OCI-LY1 (cell line): ENCODE measurements around the gene NSL1.

Experiments
- H2AFZ ChIP-seq: fragments of 200-600 bp; sonication (generic), shearing (Covaris generic); 2 replicates; pipeline ENCODE4 v1.6.0; 2014; ENCODE audit warnings: antibody characterized with exemption, mild to moderate bottlenecking, low read length
- H3F3A ChIP-seq: fragments of 200-600 bp; sonication (generic), shearing (Covaris generic); 2 replicates; pipeline ENCODE4 v1.6.0; 2014; ENCODE audit warnings: mild to moderate bottlenecking, antibody characterized with exemption, low read length, moderate library complexity; ENCODE audit not compliant: insufficient read depth
- H3K27ac ChIP-seq: fragments of 200-600 bp; sonication (generic); 2 replicates; pipeline ENCODE4 v1.5.1; 2014; ENCODE audit warnings: low read length, mixed run types, mild to moderate bottlenecking, low read depth; ENCODE audit not compliant: poor library complexity, severe bottlenecking
- H3K27me3 ChIP-seq: fragments of 200-600 bp; sonication (generic); 2 replicates; pipeline ENCODE4 v1.6.0; 2014; ENCODE audit warnings: antibody characterized with exemption, mild to moderate bottlenecking, low read length, moderate library complexity; ENCODE audit not compliant: insufficient read depth
- H3K36me3 ChIP-seq: fragments of 200-600 bp; sonication (generic); 2 replicates; pipeline ENCODE4 v1.6.1; 2014; ENCODE audit warnings: mild to moderate bottlenecking, antibody characterized with exemption, low read length, moderate library complexity, mixed read lengths; ENCODE audit not compliant: insufficient read depth
- H3K4me1 ChIP-seq: fragments of 200-600 bp; sonication (generic); 2 replicates; pipeline ENCODE4 v1.5.1; 2014; ENCODE audit warnings: mild to moderate bottlenecking, low read length, moderate library complexity; ENCODE audit not compliant: insufficient read depth, severe bottlenecking
- H3K4me2 ChIP-seq: fragments of 200-600 bp; sonication (generic), shearing (Covaris generic); 2 replicates; pipeline ENCODE4 v1.6.1; 2014; ENCODE audit warnings: low read length
- H3K4me3 ChIP-seq: fragments of 200-600 bp; sonication (generic); 2 replicates; pipeline ENCODE4 v1.5.1; 2014; ENCODE audit warnings: low read length, low read depth, mild to moderate bottlenecking, mixed read lengths; ENCODE audit not compliant: poor library complexity, severe bottlenecking
- H3K79me2 ChIP-seq: fragments of 200-600 bp; shearing (Covaris generic); 2 replicates; pipeline ENCODE4 v1.6.1; 2016; ENCODE audit warnings: mixed run types, low read length, mixed read lengths; ENCODE audit not compliant: insufficient read depth
- H3K9ac ChIP-seq: fragments of 200-600 bp; sonication (generic), shearing (Covaris generic); 2 replicates; pipeline ENCODE4 v1.6.1; 2014; ENCODE audit warnings: mild to moderate bottlenecking, low read length, mixed read lengths
- H3K9me2 ChIP-seq: fragments of 200-600 bp; sonication (generic), shearing (Covaris generic); 2 replicates; pipeline ENCODE4 v1.6.1; 2014; ENCODE audit warnings: low read depth, mild to moderate bottlenecking, low read length, mixed read lengths
- H3K9me3 ChIP-seq: fragments of 200-600 bp; shearing (Covaris generic); 2 replicates; pipeline ENCODE4 v1.6.1; 2014; ENCODE audit warnings: low read length, mixed read lengths
- H4K20me1 ChIP-seq: fragments of 200-600 bp; sonication (generic), shearing (Covaris generic); 2 replicates; pipeline ENCODE4 v1.6.0; 2016; ENCODE audit warnings: mild to moderate bottlenecking, low read length; ENCODE audit not compliant: insufficient read depth
- EZH2 ChIP-seq: fragments of 200-600 bp; sonication (generic), shearing (Covaris generic); IDR thresholded peaks from 2 replicates; pipeline ENCODE4 v1.8.0; 2017; ENCODE audit warnings: borderline replicate concordance, mixed run types, mild to moderate bottlenecking, antibody characterized with exemption, low read length, moderate library complexity, mixed read lengths
- TF ChIP-seq, protein P1 (sequence below): fragments of 200-600 bp; sonication (generic), shearing (Covaris generic); IDR thresholded peaks from 2 replicates; pipeline ENCODE4 v1.5.1; 2017; ENCODE audit warnings: mild to moderate bottlenecking, antibody characterized with exemption, low read length, moderate library complexity, mixed read lengths

Gene NSL1

DNA sequence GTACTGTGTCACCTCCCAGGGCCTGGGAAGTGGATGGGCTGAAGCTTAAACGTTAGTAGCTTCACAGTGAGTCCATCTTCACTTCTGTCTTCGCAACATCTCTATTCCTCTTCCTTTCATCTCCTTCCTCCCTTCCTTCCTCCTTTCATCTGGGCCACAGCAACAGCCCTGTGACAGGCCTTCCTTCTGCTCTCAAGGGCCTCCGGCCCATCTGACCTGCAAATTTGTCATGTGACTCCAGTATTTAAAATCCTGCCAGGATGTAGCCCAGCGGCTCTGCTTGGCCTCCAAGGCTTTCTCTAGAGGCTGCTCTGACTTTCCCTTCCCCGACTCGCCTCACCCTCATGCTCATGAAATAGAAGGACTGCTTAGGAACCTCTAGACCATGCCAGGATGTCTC, 81.0 kb downstream of the NSL1 start:
- no peaks in the 10 kb centered on the region for H3K9me2 ChIP-seq
- H4K20me1 ChIP-seq: no peaks in the 10 kb centered on the region
- no peaks in the 10 kb centered on the region for H3K36me3 ChIP-seq
- no peak overlapping the region for H3K27ac ChIP-seq
- no peaks in the 10 kb centered on the region for H3K4me1 ChIP-seq
- H3K9ac ChIP-seq: no peak overlapping the region
- H3K79me2 ChIP-seq: no peaks in the 10 kb centered on the region
- no peaks in the 10 kb centered on the region for H3K27me3 ChIP-seq
- TF ChIP-seq EZH2: no peak
- TF ChIP-seq, protein P1, sequence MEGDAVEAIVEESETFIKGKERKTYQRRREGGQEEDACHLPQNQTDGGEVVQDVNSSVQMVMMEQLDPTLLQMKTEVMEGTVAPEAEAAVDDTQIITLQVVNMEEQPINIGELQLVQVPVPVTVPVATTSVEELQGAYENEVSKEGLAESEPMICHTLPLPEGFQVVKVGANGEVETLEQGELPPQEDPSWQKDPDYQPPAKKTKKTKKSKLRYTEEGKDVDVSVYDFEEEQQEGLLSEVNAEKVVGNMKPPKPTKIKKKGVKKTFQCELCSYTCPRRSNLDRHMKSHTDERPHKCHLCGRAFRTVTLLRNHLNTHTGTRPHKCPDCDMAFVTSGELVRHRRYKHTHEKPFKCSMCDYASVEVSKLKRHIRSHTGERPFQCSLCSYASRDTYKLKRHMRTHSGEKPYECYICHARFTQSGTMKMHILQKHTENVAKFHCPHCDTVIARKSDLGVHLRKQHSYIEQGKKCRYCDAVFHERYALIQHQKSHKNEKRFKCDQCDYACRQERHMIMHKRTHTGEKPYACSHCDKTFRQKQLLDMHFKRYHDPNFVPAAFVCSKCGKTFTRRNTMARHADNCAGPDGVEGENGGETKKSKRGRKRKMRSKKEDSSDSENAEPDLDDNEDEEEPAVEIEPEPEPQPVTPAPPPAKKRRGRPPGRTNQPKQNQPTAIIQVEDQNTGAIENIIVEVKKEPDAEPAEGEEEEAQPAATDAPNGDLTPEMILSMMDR: no peak
- no peaks in the 10 kb centered on the region for H3F3A ChIP-seq
- H3K4me3 ChIP-seq: no peak overlapping the region
- no peak overlapping the region for H2AFZ ChIP-seq
- no peaks in the 10 kb centered on the region for H3K9me3 ChIP-seq
- H3K4me2 ChIP-seq: no peak overlapping the region

DNA sequence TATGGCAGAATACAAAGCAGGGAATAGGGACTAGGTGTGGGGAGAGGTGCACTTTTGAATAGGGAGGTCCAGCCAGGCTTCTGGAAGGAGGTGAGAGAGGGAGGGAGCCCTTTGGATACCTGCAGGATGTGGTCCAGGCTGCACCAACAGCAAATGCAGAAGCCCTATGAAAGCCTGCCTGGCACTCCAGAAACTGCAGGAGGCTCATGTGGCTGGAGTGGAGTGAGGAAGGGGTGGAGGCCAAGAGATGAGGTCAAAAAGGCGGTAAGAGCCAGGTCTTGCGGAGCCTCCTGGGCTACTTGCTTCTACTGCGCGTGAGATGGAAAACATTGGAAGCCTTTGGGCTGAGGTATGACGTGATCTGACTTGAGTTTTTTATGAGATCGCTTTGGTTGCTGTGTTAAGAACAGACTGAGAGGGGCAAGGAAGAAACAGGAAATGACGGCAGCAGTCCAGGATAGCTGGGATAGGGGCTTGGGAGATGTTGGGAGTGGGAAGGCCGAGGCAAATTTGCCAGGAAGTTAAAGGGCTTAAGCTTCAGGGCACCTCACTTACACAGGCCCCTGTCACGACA, 87.5 kb downstream of the NSL1 start:
- Histone ChIP-seq H3K36me3 (no peaks in the 10 kb centered on the region), H3K9ac (no peak overlapping the region), H3K4me1 (peaks cover 10% of the 10 kb centered on the region), H3F3A (no peaks in the 10 kb centered on the region), H3K4me3 (no peak overlapping the region), H3K27ac (no peak overlapping the region), H3K27me3 (0 out of 2 replicates have a peak, but pooled peaks cover 8% of the 10 kb centered on the region), H3K9me2 (no peaks in the 10 kb centered on the region), H3K9me3 (no peaks in the 10 kb centered on the region), H3K79me2 (no peaks in the 10 kb centered on the region), H3K4me2 (no peak overlapping the region), H4K20me1 (no peaks in the 10 kb centered on the region), H2AFZ (no peak overlapping the region)
- TF ChIP-seq, protein P1: no peak
- TF ChIP-seq EZH2: no peak

DNA sequence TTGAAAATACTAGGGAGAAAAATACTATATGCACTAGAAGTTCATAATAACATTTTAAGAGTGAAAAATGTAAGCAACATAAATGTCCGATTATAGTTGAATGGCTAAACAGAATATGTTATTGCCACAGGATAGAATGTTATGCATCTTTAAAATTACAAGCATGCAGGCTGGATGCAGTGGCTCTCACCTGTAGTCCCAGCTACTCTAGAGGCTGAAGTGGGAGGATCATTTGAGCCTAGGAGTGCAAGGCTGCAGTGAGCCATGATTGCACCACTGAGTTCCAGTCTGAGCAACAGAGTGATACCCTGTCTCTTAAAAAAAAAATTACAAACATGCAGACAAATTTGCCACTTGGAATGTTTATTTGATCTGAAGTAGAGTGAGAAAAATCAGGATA, 88.9 kb downstream of the NSL1 start:
- no peak overlapping the region for H3K27ac ChIP-seq
- H3K79me2 ChIP-seq: no peaks in the 10 kb centered on the region
- H3K27me3 ChIP-seq: 0 out of 2 replicates have a peak, but pooled peaks cover 13% of the 10 kb centered on the region
- TF ChIP-seq, protein P1: no peak
- TF ChIP-seq EZH2: no peak
- H3F3A ChIP-seq: no peaks in the 10 kb centered on the region
- H3K9ac ChIP-seq: no peak overlapping the region
- H3K4me2 ChIP-seq: no peak overlapping the region
- H3K9me3 ChIP-seq: no peaks in the 10 kb centered on the region
- H3K4me3 ChIP-seq: no peak overlapping the region
- no peak overlapping the region for H2AFZ ChIP-seq
- no peaks in the 10 kb centered on the region for H4K20me1 ChIP-seq
- no peaks in the 10 kb centered on the region for H3K36me3 ChIP-seq
- no peaks in the 10 kb centered on the region for H3K9me2 ChIP-seq
- H3K4me1 ChIP-seq: peaks cover 19% of the 10 kb centered on the region
